Right lobe of liver (tissue), 6 donors: Measurements from ENCODE around the gene MSH3. TPM values are rescaled to one million over a fixed set of nuclear protein-coding genes. Genes with fewer than 3 reads are reported as not detected.
A peak's percentile ranks its signal among the peaks of the same experiment; 100 is the strongest.

ENCODE experiments used
- ATAC-seq, 4 donors: fragments of 200-7000 bp; cut with Tn5 transposase; one replicate each; pipeline ENCODE4 v1.9.1; 2020; ENCODE audit warnings: mild to moderate bottlenecking in 4 of 4, moderate library complexity in 4 of 4
- DNase-seq, 3 donors: peaks; one replicate each; pipeline ENCODE4 v3.0.0-alpha.2; 2020
- H3K27ac ChIP-seq, 3 donors: fragments of 200-600 bp; one replicate each; pipeline ENCODE4 v1.8.0; 2022
- H3K27me3 ChIP-seq, 2 donors: fragments of 200-600 bp; one replicate each; pipeline ENCODE4 v1.8.0; 2022
- H3K36me3 ChIP-seq, 4 donors: fragments of 200-600 bp; sonication (generic) in 1 of 4; one replicate each; pipeline versions ENCODE4 v1.5.1 to v1.8.0; 2017 to 2022; ENCODE audit warnings: control low read depth in 1 of 4
- H3K4me1 ChIP-seq, 4 donors: fragments of 200-600 bp; sonication (generic) in 1 of 4; one replicate each; pipeline versions ENCODE4 v1.5.1 to v1.8.0; 2017 to 2022; ENCODE audit warnings: control low read depth in 1 of 4
- H3K4me3 ChIP-seq, 3 donors: fragments of 200-600 bp; one replicate each; pipeline ENCODE4 v1.8.0; 2022
- H3K9me3 ChIP-seq, 4 donors: fragments of 200-600 bp; sonication (generic) in 1 of 4; one replicate each; pipeline versions ENCODE4 v1.5.1 to v1.8.0; 2017 to 2022; ENCODE audit warnings: control low read depth in 1 of 4
- CTCF ChIP-seq, 4 donors: fragments of 200-600 bp in 3 of 4; fragments of 450-650 bp in 1 of 4; IDR thresholded peaks; one replicate each; pipeline versions ENCODE4 v1.5.1 to v1.8.0; 2016 to 2022; ENCODE audit warnings: antibody characterized with exemption in 4 of 4, mild to moderate bottlenecking in 2 of 4
- POLR2A ChIP-seq: fragments of 450-650 bp; IDR thresholded peaks from one replicate; pipeline ENCODE4 v1.6.1; 2017; ENCODE audit warnings: antibody characterized with exemption, mild to moderate bottlenecking
- WGBS: methylation state at CpG from one replicate; pipeline ENCODE4 v1.1.6; 2018; ENCODE audit warnings: low coverage, low lambda C conversion rate; ENCODE audit not compliant: insufficient coverage; ENCODE audit errors: missing lambda C conversion rate; 5-methylcytosine and 5-hydroxymethylcytosine counted together
- intact Hi-C, 2 donors: fragments of 100-400 bp; cut with DNase I; formaldehyde crosslinking; loops; one replicate each; pipeline versions ENCODE4 v1.11.2 to v1.14.1; 2022
- total RNA-seq, 6 experiments: library from RNA; depleted of rRNA in 2 of 6; stranded (reverse); fragments of >200 nt in 2 of 6; fragmentation: NEBNext Ultra II Directional in 3 of 6; extraction: Animal tissue kit (Norgen Biotek cat#: 25700) in 3 of 6; gene quantifications; one replicate each; pipeline versions ENCODE4 v1.1.0 to v1.2.4, GENCODE V29; 2016 to 2023
- donor health status: DM: no; HTN: yes; CAD: no.
- donor health status: DM: no; HTN: no; CAD: no.
- donor health status: DM: no; HTN: no; CAD: no.
- donor health status: DM: no; HTN: yes; CAD: no.
- donor health status: DM: no; HTN: yes; CAD: no.

MSH3 gene
- total RNA-seq, 6 experiments from 2014 or later, result 7.8 to 13.1 (median 10.8) TPM

- Histone ChIP-seq H3K36me3 (no peaks in the 10 kb centered on the region), H3K4me1 (peaks cover 0 to 15% (median 2%) of the 10 kb centered on the region in 4 donors), H3K4me3 (no peak overlapping the region), H3K9me3 (no peaks in the 10 kb centered on the region), H3K27me3 (no peaks in the 10 kb centered on the region), H3K27ac (peak overlapping the region; percentile 18 to 56 (median 22))
- 58% methylated on average over 11 of the region's 11 CpGs for WGBS
- DNase-seq, result no peak
- TF ChIP-seq CTCF (IDR thresholded peaks at IDR 0.05) (no peak), POLR2A (no peak)
- intact Hi-C loops, result no loop called here
- ATAC-seq, result peak; percentile 95 to 96 (median 96)
These were observed 22.9 kb upstream of the MSH3 start for GRCh38 chr5:80631278-80632259.

GRCh38 chr5:80632700-80633099, 21.8 kb upstream of the MSH3 start:
- H3K27me3 ChIP-seq, result no peaks in the 10 kb centered on the region
- peak overlapping the region in 2 of 3 donors; percentile 22 to 56 for H3K27ac ChIP-seq
- intact Hi-C loops, result no loop called here
- TF ChIP-seq POLR2A (no peak), CTCF (IDR thresholded peaks at IDR 0.05) (no peak)
- ATAC-seq (no peak), DNase-seq (no peak)
- H3K4me3 ChIP-seq, result no peak overlapping the region
- 77% methylated on average over 2 of the region's 2 CpGs for WGBS
- H3K4me1 ChIP-seq, result peaks cover 0 to 15% (median 2%) of the 10 kb centered on the region in 4 donors
- no peaks in the 10 kb centered on the region for H3K9me3 ChIP-seq
- H3K36me3 ChIP-seq, result no peaks in the 10 kb centered on the region

- H3K4me1 ChIP-seq, result peaks cover 0 to 15% (median 2%) of the 10 kb centered on the region in 4 donors
- no peaks in the 10 kb centered on the region for H3K36me3 ChIP-seq
- ATAC-seq (no peak), DNase-seq (no peak)
- no peak overlapping the region for H3K4me3 ChIP-seq
- intact Hi-C loops, result no loop called here
- H3K9me3 ChIP-seq, result no peaks in the 10 kb centered on the region
- TF ChIP-seq CTCF (IDR thresholded peaks at IDR 0.05), result no peak
- TF ChIP-seq POLR2A, result no peak
- H3K27me3 ChIP-seq, result no peaks in the 10 kb centered on the region
- no peak overlapping the region for H3K27ac ChIP-seq
These were observed 20.3 kb upstream of the MSH3 start for GRCh38 chr5:80634193-80634592.

DNA sequence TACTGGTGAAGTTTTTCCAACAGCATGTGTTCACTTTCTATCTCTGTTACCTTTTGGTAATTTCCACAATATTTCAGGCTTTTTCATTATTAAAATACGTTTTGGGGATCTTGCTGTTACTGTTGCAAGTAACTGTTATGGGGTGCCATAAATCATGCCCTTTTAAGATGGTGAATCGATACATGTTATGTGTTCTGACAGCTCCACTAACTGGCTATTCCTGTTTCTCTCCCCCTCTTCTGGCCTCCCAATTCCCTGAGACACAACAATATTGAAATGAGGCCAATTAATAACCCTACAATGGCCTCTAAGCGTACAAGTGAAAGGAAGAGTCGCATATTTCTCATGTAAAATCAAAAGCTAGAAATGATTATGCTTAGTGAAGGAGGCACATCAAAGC, 13.1 kb upstream of the MSH3 start:
- Histone ChIP-seq H3K4me3 (no peak overlapping the region), H3K27ac (no peak overlapping the region), H3K27me3 (no peaks in the 10 kb centered on the region), H3K9me3 (no peaks in the 10 kb centered on the region), H3K4me1 (no peaks in the 10 kb centered on the region), H3K36me3 (peaks cover 0 to 13% (median under 1%) of the 10 kb centered on the region in 4 donors)
- 91% methylated on average over 4 of the region's 4 CpGs for WGBS
- TF ChIP-seq CTCF (IDR thresholded peaks at IDR 0.05), result no peak
- TF ChIP-seq POLR2A, result no peak
- intact Hi-C loops, result loop anchor here in 1 of 2 donors (10.0 kb wide), 1 partner anchor 157 kb away; the partner anchor contains the start of gene FAM151B
- ATAC-seq (no peak), DNase-seq (no peak)
